HuH-7 (cell line): ENCODE data around the gene ZNF587.
"Not testable (repeated sequence)": the region's sequence is repeated elsewhere in the genome, so short reads cannot be mapped to it uniquely, and the experiment has no call there.

ENCODE experiments used
- DNase-seq: peaks from one replicate; pipeline ENCODE4 v3.0.0; 2011; ENCODE audit warnings: low spot score

Gene ZNF587

DNA sequence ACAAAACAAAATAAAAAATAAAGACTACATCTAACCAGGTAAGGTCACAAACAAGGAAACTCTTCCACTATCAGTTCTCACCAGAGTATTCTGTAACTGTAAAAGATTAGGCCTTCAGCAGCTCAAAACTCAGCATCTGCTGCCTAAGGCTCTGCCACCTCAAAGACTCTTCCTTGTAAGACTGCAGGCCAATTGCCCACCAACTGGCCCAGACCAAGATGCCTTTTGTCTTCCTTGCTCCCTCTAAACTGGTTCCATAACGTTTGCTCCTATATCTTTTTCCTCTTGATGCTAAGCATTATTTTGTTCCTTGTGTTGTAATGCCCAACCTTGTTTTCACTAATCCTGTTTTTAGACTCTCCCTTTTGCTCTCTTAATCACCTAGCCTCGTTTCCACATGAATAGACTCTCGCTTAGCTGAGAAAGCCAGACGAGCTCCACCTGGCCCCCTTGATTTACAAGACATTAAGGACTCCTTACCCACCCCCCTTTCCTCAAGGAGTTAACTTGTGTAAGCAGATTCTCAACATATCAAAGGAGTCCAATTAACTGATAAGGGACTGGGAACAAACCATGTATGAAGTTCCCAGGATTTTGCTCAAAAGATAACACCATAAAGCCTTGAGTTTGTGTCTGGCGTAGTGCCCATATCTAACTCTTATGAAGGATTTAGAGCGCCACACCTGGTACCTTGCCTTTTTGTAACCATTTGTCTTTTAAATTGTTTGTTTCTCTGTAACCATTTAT lies 37.7 kb downstream of the ZNF587 start:
- no peak for DNase-seq

GRCh38 chr19:57888107-57888559 lies 38.5 kb downstream of the ZNF587 start:
- DNase-seq: no peak

- no peak for DNase-seq
These were observed 39.0 kb downstream of the ZNF587 start, which contains the start of gene ZNF814 for GRCh38 chr19:57888560-57889231. Gene ZNF814 (minus strand): TSS chr19:57889037. CDS start chr19:57888802, 235 bp downstream.

- DNase-seq: not testable (repeated sequence)
These were observed 41.0 kb downstream of the ZNF587 start for GRCh38 chr19:57890706-57891105.

- no peak for DNase-seq
These were observed 50.7 kb downstream of the ZNF587 start for GRCh38 chr19:57900311-57900710.

DNA sequence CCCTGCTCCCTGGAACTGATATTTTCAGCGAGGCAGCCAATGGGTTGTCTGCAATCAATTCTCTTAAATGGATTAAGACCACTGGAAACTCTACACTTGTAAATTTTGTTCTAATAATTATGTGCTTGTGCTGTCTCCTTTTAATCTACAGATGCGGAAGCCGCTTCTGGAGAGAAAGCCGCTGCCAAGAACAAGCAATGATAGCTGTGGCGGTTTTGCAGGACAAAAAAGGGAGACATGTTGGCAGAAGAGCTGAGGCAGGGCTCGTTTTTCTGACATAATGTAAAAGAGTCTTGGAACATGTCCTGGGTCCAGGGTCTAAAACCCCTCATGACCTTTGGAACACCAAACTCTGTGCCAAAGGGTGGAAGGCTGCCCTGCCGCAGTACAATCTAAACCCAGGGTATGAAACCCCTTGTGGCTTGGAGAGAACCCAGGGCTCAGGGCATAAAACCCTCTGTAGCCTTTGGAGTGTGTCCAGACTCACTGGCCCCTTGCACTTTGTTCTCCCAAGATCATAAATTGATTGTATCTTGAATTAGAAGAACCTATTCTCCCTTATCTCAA lies 54.0 kb downstream of the ZNF587 start:
- no peak for DNase-seq

- DNase-seq: no peak
These were observed 55.6 kb downstream of the ZNF587 start for GRCh38 chr19:57905258-57905657.

- DNase-seq: no peak
These were observed 57.7 kb downstream of the ZNF587 start for GRCh38 chr19:57907394-57907793.

DNA sequence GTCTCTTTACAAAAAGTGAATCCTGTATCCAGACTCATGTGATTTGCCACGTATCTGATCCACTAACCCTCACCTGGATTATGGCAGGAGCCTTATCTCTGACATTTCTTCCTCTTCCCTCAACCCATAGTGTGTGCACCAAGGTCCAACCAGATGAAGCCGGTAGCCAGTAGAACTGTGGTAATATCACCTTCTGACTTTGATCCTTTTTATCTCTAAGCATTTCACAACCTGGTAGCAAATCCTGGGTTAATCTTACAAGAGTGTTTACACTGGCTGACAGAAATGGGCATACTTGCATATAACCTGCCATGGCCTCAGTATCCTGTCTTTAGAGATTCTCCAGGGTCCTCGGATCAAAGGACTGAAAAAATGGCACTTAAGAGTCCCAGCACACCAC lies 64.9 kb downstream of the ZNF587 start:
- no peak for DNase-seq
